ENCODE data around the gene BANK1.

Gene BANK1

GRCh38 chr4:101967697-101968346 lies 177.3 kb downstream of the BANK1 start:
- no peak for DNase-seq

DNA sequence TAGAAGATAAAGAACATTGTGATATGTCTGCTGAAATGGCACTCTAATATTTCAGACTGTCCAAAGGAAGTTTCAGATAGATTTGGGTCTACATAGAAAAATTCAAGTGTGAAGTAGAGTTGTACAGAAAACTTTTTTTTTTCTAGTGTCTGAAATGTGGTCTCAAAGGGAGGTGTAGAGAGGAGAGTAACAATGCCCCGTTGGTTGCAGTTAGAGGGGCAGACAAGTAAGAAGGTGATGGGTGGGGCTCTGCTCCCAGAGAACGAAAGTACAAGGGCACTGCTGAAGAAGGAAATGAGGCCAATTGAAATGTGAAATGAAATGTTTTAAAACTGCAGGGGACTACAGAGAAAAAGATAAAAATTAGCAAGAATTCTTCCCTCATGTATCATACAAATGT lies 177.8 kb downstream of the BANK1 start:
- DNase-seq, result no peak

- DNase-seq, result no peak
These were observed 179.4 kb downstream of the BANK1 start for GRCh38 chr4:101969965-101970364.

DNA sequence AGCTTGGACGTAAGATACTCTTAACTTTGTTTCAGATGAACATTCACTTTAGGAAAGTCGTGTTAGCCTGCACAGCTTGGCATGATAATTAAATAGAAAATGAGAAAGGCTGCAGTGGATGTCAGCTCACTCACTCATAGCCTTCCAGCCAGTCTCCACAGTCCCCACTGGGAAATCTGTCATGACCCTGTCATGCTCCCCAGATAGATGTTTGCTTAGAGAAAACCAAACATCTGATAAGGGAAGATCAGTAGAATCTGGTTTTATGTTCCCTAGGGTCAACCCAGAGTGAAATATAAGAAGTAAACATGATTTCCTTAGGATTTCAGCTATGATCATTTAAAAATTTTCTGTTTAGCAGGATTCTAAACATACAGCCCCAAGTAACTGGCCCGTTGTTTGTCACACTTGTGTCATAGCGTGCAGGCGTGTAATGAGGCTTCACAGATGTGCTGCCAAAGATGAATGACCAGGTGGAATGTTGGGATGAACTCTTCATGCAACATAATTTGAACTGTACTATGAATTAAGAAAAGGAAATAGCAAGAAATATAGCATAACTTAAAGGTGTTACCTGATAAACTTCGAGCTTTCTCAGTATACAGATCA lies 180.1 kb downstream of the BANK1 start:
- no peak for DNase-seq

- no peak for DNase-seq
These were observed 182.3 kb downstream of the BANK1 start for GRCh38 chr4:101972791-101973190.

DNA sequence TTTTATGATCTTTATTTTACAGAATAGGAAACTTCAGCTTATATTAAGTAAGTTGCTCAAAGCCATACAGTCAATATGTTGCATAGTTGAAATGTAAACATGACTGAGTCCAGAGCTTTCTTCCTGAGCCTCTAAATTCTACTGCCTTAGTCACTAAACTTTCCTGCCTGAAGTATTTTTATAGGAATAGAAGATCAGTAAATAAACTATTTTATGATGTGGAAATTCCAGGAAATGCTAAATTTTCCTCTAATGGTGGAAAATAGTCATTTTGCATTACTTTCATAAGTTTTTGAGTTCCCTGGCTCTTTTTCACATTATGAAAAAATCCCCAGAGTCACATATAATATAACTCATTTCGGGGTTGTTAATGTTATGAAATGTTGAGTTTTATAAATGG lies 182.8 kb downstream of the BANK1 start:
- no peak for DNase-seq

GRCh38 chr4:101977076-101977475 lies 186.5 kb downstream of the BANK1 start:
- DNase-seq, result no peak

DNA sequence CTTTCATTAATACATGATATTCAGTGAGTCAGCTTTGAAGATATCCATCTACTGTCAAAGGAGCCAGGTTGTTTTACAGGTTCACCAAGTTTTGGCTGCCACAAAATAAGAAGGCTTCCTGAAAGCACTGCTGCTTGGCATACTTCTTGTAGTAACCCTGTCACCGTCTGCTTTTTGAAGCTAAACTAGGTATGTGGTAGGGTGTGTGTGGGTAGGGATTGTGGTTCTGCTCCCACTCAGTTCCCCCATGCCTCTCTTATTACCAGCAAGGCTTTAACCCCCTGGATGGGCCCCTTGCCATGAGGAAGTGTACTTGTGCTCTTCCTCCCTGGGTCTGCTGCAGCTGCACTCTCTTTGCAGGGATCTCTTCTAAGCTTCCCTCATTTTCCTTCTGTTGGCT lies 191.2 kb downstream of the BANK1 start:
- no peak for DNase-seq

DNA sequence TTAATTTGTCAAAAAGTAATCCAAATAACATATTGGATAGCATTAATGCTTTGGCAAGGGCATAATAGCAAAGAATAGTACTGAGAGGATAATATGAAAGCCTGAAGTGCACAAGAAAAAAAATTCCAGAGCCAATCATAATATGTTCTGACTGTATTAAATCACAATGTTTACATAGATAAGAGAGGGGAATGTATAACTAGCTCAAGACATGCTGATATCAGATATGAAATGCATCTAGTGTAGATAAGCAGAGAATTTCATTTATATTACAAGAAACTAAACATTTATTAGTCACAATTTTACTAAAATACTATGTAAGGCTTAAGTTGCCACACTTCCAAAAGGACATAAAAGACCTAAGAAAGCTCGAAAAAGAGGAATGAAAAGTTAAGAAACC lies 193.3 kb downstream of the BANK1 start:
- DNase-seq, result no peak

GRCh38 chr4:101987623-101988243 lies 197.2 kb downstream of the BANK1 start:
- DNase-seq, result no peak

DNA sequence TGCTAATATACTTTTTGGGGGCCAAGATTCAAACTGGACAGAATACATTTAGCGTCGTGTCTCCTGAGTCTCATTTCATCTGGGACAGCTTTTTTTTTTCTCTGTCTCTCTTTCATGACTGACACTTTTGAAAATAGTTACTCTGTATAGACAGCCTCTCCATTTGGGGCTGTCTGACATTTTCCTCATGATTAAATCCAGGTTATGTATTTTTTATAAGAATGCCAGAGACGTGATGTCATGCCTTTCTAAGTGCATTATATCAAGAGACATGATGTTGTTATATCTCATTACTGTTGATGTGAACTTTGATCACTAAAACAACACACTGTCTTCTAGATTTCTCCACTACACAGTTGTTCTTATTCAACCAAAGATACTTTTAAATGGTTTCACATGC lies 199.0 kb downstream of the BANK1 start:
- DNase-seq, result no peak

- no peak for DNase-seq
These were observed 201.9 kb downstream of the BANK1 start for GRCh38 chr4:101992446-101992845.

GRCh38 chr4:101993002-101993841 lies 202.7 kb downstream of the BANK1 start:
- DNase-seq, result no peak

DNA sequence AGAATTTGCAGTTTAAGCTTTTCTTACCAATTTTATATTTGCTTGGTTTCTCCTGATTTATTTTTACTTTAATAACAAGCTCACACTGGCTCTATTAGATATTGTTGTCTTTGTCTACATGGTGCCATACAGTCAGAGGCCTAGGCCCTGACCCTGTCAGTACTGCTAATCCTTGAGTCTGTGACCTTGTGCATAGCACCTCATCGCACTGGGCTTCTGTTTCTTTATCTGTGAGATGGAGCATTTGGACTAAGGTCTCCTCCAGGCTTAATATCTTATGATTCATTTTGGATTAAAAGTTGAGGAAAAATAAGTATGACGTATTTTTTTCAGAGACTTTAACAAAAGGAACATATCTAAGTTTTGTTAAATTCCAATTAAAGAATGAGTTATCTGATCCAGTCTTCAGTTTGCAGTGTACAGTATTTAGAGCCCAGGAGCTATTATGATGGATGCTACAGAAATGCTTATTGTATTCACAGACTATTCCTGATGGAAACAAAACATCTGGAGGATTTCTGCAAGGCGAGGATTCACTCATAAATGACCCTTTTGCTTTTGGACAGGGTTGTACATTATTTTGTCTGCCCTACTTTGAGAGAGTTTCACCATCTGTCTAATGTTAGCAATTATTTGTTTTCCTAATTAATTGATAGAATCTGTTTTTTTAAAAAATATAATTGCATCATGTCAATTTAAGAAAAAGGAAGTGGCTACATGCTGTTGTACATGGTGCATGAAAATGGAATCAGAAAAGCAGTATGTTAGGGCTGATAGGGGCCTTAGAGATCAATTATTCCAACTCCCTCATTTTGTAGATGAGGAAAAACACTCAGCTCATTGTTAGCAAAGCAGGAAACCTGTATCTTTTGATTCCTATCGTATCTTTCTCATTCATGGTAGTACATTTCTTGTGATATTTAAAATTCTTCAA lies 203.6 kb downstream of the BANK1 start:
- no peak for DNase-seq

DNA sequence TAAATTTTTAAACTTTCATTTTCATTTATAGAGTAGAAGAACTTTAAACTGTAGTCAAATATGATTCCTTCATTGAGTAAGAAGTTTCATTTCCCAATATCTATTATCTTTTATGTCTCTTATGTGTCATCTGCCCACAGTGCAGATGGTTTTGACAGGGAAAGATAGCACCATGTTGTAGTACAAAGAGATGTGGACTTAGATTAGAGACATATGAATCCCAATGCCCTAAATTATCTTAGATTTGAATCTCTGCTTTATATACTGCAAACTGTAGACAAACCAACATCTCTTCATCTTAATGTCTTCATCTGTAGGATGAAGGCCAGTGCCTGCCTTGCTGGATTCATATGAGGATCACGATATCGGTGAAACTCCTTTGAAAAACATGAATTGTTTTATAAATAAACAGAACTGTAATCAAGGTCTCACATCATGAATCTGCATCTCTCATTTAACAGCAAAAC lies 217.5 kb downstream of the BANK1 start:
- DNase-seq, result no peak

DNA sequence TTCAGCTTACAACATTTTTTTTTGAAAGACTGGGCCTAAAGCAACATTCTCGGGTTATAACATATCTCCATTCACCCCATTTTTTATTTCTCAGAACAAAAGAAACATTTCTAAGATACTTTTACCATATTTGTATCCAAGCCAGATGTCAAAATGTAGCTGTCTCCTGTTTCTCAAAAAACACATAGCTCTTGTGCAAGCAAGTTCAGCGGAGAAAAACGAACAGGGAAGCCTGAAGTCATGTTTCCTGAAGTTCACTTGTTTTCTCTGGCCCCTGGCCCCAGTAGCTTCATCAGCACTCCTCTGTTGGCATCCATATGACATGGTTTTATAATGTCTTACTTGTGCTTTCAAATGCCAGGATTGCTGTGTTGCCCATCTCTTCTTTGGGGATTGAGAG lies 218.2 kb downstream of the BANK1 start:
- DNase-seq, result no peak

DNA sequence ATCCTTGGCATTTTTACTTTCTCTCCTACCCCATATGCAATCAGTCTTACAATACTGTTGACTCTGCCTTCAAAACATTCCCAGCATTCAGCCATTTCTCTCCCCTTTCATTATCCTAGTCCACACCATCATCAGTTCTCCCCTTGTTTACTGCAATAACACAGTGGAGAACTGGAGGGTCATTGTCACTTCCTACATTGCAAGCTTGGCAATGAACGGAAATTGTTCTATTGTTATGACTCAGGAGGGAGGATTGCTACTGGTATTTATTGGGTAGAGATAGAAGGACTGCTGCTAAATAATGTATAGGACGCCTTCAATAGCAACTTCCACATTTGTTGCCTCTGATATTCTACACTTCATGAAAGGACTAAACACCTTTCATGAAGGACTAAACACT lies 231.8 kb downstream of the BANK1 start:
- DNase-seq, result no peak

GRCh38 chr4:102027961-102028360 lies 237.4 kb downstream of the BANK1 start:
- DNase-seq, result no peak

GRCh38 chr4:102031406-102031805 lies 240.9 kb downstream of the BANK1 start:
- no peak for DNase-seq

- no peak for DNase-seq
These were observed 245.5 kb downstream of the BANK1 start for GRCh38 chr4:102036016-102036415.

DNA sequence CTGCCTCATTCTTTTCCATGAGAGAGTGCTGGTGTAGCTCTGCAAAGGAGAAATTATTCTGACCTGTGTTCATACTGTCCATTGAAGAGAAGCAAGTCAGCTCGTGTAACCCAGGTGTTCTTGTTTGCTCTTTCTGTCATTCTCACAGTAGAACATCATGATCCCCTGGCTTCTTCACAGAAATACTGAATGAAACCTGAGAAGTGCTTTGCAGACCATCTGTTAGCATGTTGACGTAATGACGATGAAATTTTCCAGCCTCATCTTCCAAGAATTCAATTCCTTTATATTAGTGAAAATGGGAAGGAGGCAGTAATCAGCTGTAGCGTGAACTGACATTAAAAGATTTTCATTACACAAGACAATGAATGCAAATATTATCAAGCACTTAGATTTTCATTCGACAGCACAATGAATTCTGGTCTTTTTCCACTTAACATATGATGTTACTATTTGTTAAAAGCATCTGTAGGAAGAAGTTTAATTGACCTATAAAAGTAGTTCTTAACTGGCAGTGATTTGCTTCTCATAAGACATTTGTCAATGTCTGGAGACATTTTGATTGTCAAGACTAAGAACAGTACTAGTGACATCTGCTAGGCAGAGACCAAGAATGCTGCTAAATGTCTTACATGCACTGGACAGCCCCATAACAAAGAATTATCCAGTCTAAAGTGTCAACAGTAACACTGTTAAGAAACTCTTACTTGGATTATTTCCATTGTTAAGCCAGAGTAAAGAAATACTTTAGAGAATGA lies 246.3 kb downstream of the BANK1 start:
- no peak for DNase-seq

GRCh38 chr4:102037566-102037965 lies 247.0 kb downstream of the BANK1 start:
- no peak for DNase-seq
